Esophagus squamous epithelium (tissue), 5 donors: ENCODE data around the gene OR10AD1. TPM values are rescaled to one million over a fixed set of nuclear protein-coding genes. Genes with fewer than 3 reads are reported as not detected.

Source experiments
- DNase-seq: peaks from one replicate; lab custom pipeline; 2025; lab: John Stamatoyannopoulos, UW
- H3K27ac ChIP-seq, 4 donors: fragments of 200-600 bp; sonication (generic); one replicate each; pipeline ENCODE4 v1.5.1; 2016 to 2019; ENCODE audit warnings: mild to moderate bottlenecking in 1 of 4
- H3K27me3 ChIP-seq, 4 donors: fragments of 200-600 bp; sonication (generic); 1 replicate in 3 of 4; 2 replicates in 1 of 4; pipeline versions ENCODE4 v1.5.1 to v1.6.0; 2017 to 2021; ENCODE audit warnings: antibody characterized with exemption in 1 of 4
- H3K36me3 ChIP-seq, 3 donors: fragments of 200-600 bp; sonication (generic); one replicate each; pipeline ENCODE4 v1.5.1; 2016 to 2019
- H3K4me1 ChIP-seq, 3 donors: fragments of 200-600 bp; sonication (generic); one replicate each; pipeline ENCODE4 v1.5.1; 2017 to 2019
- H3K4me3 ChIP-seq, 4 donors: fragments of 200-600 bp; sonication (generic); 1 replicate in 3 of 4; 2 replicates in 1 of 4; pipeline ENCODE4 v1.5.1; 2016 to 2019; ENCODE audit warnings: mild to moderate bottlenecking in 2 of 4, moderate library complexity in 1 of 4
- H3K9me3 ChIP-seq, 3 donors: fragments of 200-600 bp; sonication (generic); one replicate each; pipeline ENCODE4 v1.5.1; 2016 to 2019
- POLR2A ChIP-seq, 4 donors: fragments of 450-650 bp; IDR thresholded peaks; one replicate each; pipeline ENCODE4 v1.6.1; 2017; ENCODE audit warnings: antibody characterized with exemption in 4 of 4, mild to moderate bottlenecking in 4 of 4, moderate library complexity in 3 of 4
- WGBS, 2 donors: methylation state at CpG; one replicate each; pipeline ENCODE4 v1.1.5; 2018; 5-methylcytosine and 5-hydroxymethylcytosine counted together
- intact Hi-C: fragments of 100-400 bp; cut with DNase I; formaldehyde crosslinking; loops from one replicate; pipeline ENCODE4 v1.15.0; 2022
- total RNA-seq, 4 donors: library from RNA; depleted of rRNA; stranded (reverse); fragments of >200 nt; gene quantifications; one replicate each; pipeline ENCODE4 v1.1.0, GENCODE V29; 2016
- TF ChIP-seq, protein P1 (sequence below), 6 experiments: fragments of 450-650 bp in 4 of 6; fragments of 200-600 bp in 2 of 6; sonication (generic) in 2 of 6; IDR thresholded peaks; one replicate each; pipeline ENCODE4 v1.5.1; 2016 to 2019; ENCODE audit warnings: antibody characterized with exemption in 6 of 6, mild to moderate bottlenecking in 4 of 6, moderate library complexity in 4 of 6
- donor health status: DM: yes; HTN: yes; CAD: no.

The OR10AD1 gene
- total RNA-seq, 4 donors from 2014 or later: not detected

DNA sequence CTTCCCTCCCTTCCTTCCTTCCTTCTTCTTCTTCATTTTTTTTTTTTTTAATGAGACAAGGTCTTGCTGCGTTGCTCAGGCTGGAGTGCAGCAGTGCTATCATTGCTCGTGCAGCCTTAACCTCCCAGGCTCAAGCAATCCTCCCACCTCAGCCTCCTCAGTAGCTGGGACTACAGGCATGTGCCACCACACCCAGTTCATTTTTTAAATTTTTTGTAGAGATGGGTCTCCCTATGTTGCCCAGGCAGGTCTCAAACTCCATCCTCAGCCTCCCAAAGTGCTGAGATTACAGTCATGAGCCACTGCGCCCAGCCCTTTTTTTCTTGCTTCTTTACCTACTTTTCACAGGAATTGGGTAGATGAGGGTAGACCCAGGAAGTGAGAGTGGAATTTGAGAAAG lies 1.6 kb downstream of the OR10AD1 start:
- 89 to 97% methylated on average over 3 of the region's 3 CpGs for WGBS, 2 donors
- H3K27ac ChIP-seq: no peak overlapping the region
- H3K4me1 ChIP-seq: peaks cover 0 to 38% (median 3%) of the 10 kb centered on the region in 3 donors
- peaks cover 0 to 6% (median 0%) of the 10 kb centered on the region in 3 donors for H3K36me3 ChIP-seq
- H3K9me3 ChIP-seq: peaks cover 0 to 27% (median 8%) of the 10 kb centered on the region in 3 donors
- no peak for DNase-seq
- intact Hi-C loops: no loop called here
- H3K4me3 ChIP-seq: no peak overlapping the region
- H3K27me3 ChIP-seq: no peaks in the 10 kb centered on the region
- TF ChIP-seq, protein P1, sequence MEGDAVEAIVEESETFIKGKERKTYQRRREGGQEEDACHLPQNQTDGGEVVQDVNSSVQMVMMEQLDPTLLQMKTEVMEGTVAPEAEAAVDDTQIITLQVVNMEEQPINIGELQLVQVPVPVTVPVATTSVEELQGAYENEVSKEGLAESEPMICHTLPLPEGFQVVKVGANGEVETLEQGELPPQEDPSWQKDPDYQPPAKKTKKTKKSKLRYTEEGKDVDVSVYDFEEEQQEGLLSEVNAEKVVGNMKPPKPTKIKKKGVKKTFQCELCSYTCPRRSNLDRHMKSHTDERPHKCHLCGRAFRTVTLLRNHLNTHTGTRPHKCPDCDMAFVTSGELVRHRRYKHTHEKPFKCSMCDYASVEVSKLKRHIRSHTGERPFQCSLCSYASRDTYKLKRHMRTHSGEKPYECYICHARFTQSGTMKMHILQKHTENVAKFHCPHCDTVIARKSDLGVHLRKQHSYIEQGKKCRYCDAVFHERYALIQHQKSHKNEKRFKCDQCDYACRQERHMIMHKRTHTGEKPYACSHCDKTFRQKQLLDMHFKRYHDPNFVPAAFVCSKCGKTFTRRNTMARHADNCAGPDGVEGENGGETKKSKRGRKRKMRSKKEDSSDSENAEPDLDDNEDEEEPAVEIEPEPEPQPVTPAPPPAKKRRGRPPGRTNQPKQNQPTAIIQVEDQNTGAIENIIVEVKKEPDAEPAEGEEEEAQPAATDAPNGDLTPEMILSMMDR (IDR thresholded peaks at IDR 0.05): no peak
- TF ChIP-seq POLR2A (IDR thresholded peaks at IDR 0.05): no peak

DNA sequence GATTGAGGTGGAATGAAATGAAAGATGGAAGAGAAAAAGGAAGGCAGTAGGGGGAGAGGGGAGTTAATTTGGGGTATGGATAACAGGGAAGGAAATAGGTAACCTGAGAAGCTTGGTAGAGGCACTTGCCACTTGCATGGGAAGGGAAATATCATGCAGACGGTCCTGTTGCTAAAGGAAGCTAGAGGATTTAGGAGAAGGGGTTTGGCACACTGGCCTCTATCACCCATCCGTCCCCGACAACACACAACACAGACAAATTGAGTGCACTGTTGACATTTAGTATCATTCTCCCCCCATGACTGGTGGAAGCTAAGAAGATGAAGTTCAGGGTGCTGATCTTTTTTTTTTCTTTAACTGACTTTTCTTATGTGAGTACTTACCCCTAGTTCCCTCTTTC lies 2.0 kb downstream of the OR10AD1 start:
- WGBS, 2 donors: 80% methylated on average over 3 of the region's 3 CpGs
- Histone ChIP-seq H3K27ac (no peak overlapping the region), H3K27me3 (no peaks in the 10 kb centered on the region), H3K4me3 (no peak overlapping the region), H3K9me3 (peaks cover 0 to 24% (median 4%) of the 10 kb centered on the region in 3 donors), H3K4me1 (peaks cover 0 to 41% (median 3%) of the 10 kb centered on the region in 3 donors), H3K36me3 (peaks cover 0 to 6% (median 0%) of the 10 kb centered on the region in 3 donors)
- TF ChIP-seq POLR2A (IDR thresholded peaks at IDR 0.05): no peak
- TF ChIP-seq, protein P1 (IDR thresholded peaks at IDR 0.05): no peak
- DNase-seq: no peak
- intact Hi-C loops: no loop called here

DNA sequence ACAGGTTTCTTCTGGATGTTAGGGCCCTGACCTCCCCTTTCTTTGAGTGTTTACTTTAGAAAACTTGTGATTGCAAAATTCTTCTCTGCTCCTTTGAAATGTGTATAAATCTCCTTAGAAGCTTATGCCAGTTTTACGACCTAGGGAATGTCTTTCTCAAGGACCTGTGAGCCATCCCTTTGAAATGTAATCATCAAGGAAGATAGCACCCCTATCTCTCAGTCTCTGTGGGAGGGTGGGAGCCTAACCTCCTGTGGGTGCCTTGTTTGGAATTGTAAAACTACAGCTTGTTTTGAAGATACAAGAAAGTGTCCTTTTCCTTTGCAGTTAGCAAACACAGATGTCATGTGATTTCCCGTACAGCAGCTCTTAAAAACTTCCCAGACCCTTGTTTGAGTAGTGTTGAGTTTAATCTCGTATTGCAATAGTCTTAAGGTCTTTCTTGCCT lies 3.3 kb downstream of the OR10AD1 start:
- peaks cover 0 to 12% (median 0%) of the 10 kb centered on the region in 3 donors for H3K9me3 ChIP-seq
- 40 to 50% methylated on average over 3 of the region's 3 CpGs for WGBS, 2 donors
- peak overlapping the region; percentile 11 to 98 (median 96) for H3K27ac ChIP-seq
- peak overlapping the region in 3 of 4 donors; percentile 76 to 85 (median 79) for H3K4me3 ChIP-seq
- no peak for DNase-seq
- no peaks in the 10 kb centered on the region for H3K36me3 ChIP-seq
- peaks cover 0 to 51% (median 3%) of the 10 kb centered on the region in 3 donors for H3K4me1 ChIP-seq
- no peaks in the 10 kb centered on the region for H3K27me3 ChIP-seq
- intact Hi-C loops: no loop called here
- no peak for TF ChIP-seq POLR2A (IDR thresholded peaks at IDR 0.05)
- TF ChIP-seq, protein P1 (IDR thresholded peaks at IDR 0.05): no peak

DNA sequence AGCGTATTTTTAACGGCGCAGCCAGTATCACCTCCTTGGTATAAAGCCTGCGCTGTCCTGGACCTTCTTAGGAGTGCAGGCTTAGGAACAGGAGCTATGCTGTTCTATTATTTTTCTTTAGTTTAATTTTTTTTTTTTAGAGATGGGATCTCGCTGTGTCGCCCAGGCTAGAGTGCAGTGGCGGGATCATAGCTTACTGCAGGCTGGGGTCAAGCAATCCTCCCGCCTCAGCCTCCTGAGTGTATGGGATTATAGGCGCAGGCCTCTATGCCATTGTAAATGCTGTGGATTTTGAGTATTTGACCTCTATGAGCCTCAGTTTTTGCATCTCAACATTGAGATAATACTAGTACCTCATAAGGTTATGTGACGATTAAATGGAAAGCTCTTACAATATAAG lies 4.1 kb downstream of the OR10AD1 start:
- no peaks in the 10 kb centered on the region for H3K27me3 ChIP-seq
- H3K27ac ChIP-seq: peak overlapping the region; percentile 93 to 98 (median 98)
- peaks cover 0 to 59% (median 3%) of the 10 kb centered on the region in 3 donors for H3K4me1 ChIP-seq
- H3K9me3 ChIP-seq: peaks cover 0 to 4% (median 0%) of the 10 kb centered on the region in 3 donors
- intact Hi-C loops: no loop called here
- H3K4me3 ChIP-seq: peak overlapping the region; percentile 49 to 85 (median 78)
- DNase-seq: no peak
- H3K36me3 ChIP-seq: no peaks in the 10 kb centered on the region
- 59 to 60% methylated on average over 10 of the region's 10 CpGs for WGBS, 2 donors
- no peak for TF ChIP-seq POLR2A (IDR thresholded peaks at IDR 0.05)
- TF ChIP-seq, protein P1 (IDR thresholded peaks at IDR 0.05): no peak

DNA sequence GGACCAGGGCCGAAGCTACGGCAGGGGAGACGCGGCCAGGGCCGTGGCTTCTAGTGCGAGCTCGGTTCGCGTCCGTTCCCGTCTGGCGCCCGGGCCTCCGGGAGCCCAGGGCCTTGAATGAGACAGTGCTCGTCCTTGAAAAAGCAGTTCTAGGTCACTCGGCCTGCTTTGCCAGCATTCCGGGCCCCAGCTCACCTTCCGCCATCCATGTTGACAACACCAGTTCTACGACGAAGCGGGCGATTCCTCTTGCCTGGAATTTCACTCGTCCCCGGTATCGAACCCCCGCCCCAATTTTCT lies 4.5 kb downstream of the OR10AD1 start:
- no peak for DNase-seq
- Histone ChIP-seq H3K27ac (peak overlapping the region; percentile 93 to 98 (median 98)), H3K4me3 (peak overlapping the region; percentile 49 to 85 (median 78)), H3K9me3 (peaks cover 0 to under 1% (median 0%) of the 10 kb centered on the region in 3 donors), H3K36me3 (no peaks in the 10 kb centered on the region), H3K4me1 (peaks cover 0 to 63% (median 3%) of the 10 kb centered on the region in 3 donors), H3K27me3 (no peaks in the 10 kb centered on the region)
- TF ChIP-seq, protein P1 (IDR thresholded peaks at IDR 0.05): no peak
- intact Hi-C loops: no loop called here
- WGBS, 2 donors: 31 to 39% methylated on average over 11 to 12 of the region's 26 CpGs
